ENCODE data around the gene FOXI2. TPM values are rescaled to one million over a fixed set of nuclear protein-coding genes. Genes with fewer than 3 reads are reported as not detected.

The FOXI2 gene
- total RNA-seq, 2 experiments from 2014 or later, result not detected

GRCh38 chr10:127756264-127756663 is 19.3 kb downstream of the FOXI2 start:
- intact Hi-C loops (cut with micrococcal nuclease; ENCODE audit: unreplicated experiment), result no loop called here
- POLR2A ChIA-PET, result no interaction called here
- Histone ChIP-seq H3K36me3 (ENCODE audit: insufficient read depth, low read length) (no peaks in the 10 kb centered on the region), H4K20me1 (ENCODE audit: insufficient read depth, low read length) (no peaks in the 10 kb centered on the region), H3K4me3 (ENCODE audit: low read depth, low read length, poor library complexity, severe bottlenecking) (no peak overlapping the region), H3K9me3 (ENCODE audit: low read length) (no peaks in the 10 kb centered on the region), H3K4me2 (ENCODE audit: low read length) (no peak overlapping the region), H3K79me2 (ENCODE audit: insufficient read depth, low read depth, low read length) (no peaks in the 10 kb centered on the region), H2AFZ (ENCODE audit: low read length) (no peak overlapping the region), H3K4me1 (ENCODE audit: insufficient read depth, low read length, poor library complexity, severe bottlenecking) (no peaks in the 10 kb centered on the region), H3K9me2 (ENCODE audit: insufficient read depth, low read length) (no peaks in the 10 kb centered on the region), H3K27ac (ENCODE audit: low read depth, low read length, poor library complexity, severe bottlenecking) (no peak overlapping the region)
- TF ChIP-seq CTCF (conservative IDR thresholded peaks at IDR 0.05; ENCODE audit: low read length) (no peak), EZH2phosphoT487 (IDR thresholded peaks at IDR 0.05; ENCODE audit: borderline replicate concordance, low read depth, low read length) (no peak)
- no peak for DNase-seq (ENCODE audit: low spot score)
- BruUV-seq (replicated peaks), result no TSS peak
- CTCF ChIA-PET (ENCODE audit: unreplicated experiment), result no interaction called here

DNA sequence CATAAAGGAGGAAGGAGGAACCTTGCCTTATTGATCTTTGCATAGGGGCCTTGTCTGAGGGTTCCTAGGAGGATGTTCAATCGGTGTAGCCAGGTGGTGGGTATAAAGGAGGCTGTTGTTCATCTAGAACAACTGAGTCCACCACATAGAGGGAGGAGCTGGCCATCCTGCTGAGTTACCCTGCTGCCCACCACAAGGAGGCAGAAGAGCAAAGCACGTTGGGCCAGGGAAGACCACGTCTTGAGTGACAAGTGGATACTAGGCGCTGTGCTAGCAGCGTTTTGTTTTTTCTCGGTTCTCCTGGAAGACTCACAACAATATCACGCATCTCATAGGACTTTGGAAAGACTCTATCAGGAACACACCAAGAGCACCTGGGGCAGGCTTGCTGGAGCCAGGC is 20.0 kb downstream of the FOXI2 start:
- Histone ChIP-seq H3K9me3 (ENCODE audit: low read length) (no peaks in the 10 kb centered on the region), H3K4me3 (ENCODE audit: low read depth, low read length, poor library complexity, severe bottlenecking) (no peak overlapping the region), H4K20me1 (ENCODE audit: insufficient read depth, low read length) (no peaks in the 10 kb centered on the region), H2AFZ (ENCODE audit: low read length) (no peak overlapping the region), H3K4me1 (ENCODE audit: insufficient read depth, low read length, poor library complexity, severe bottlenecking) (no peaks in the 10 kb centered on the region), H3K79me2 (ENCODE audit: insufficient read depth, low read depth, low read length) (no peaks in the 10 kb centered on the region), H3K4me2 (ENCODE audit: low read length) (no peak overlapping the region), H3K36me3 (ENCODE audit: insufficient read depth, low read length) (no peaks in the 10 kb centered on the region), H3K9me2 (ENCODE audit: insufficient read depth, low read length) (no peaks in the 10 kb centered on the region), H3K27ac (ENCODE audit: low read depth, low read length, poor library complexity, severe bottlenecking) (no peak overlapping the region)
- POLR2A ChIA-PET, result no interaction called here
- DNase-seq (ENCODE audit: low spot score), result no peak
- TF ChIP-seq EZH2phosphoT487 (IDR thresholded peaks at IDR 0.05; ENCODE audit: borderline replicate concordance, low read depth, low read length) (no peak), CTCF (conservative IDR thresholded peaks at IDR 0.05; ENCODE audit: low read length) (peak; percentile 34; the same call in 1 of the 2 replicates)
- intact Hi-C loops (cut with micrococcal nuclease; ENCODE audit: unreplicated experiment), result no loop called here
- BruUV-seq (replicated peaks), result no TSS peak
- CTCF ChIA-PET (ENCODE audit: unreplicated experiment), result interaction anchor here (1.0 kb wide), 1 partner anchor 290 kb away, joined by 4 read pairs; no protein-coding TSS in a partner anchor

DNA sequence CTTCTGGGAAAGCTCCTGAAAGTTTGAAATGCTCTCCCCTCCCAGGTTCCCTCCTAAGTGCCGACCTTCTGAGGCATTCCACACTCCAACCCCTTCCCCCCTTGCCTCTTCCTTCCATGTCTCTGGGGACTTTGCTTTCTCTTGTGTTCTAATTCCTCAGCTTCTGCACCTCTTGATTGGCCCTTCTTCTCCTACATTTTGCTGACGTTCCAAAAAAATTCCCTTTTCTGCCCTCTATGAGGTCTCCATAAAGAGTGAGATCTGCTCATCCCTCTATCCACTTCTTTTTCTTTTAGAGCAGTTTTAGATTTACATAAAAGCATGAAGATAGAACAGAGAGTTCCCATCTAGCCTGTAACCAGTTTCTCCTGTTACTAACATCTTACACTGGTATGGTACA is 22.3 kb downstream of the FOXI2 start:
- intact Hi-C loops (cut with micrococcal nuclease; ENCODE audit: unreplicated experiment), result no loop called here
- Histone ChIP-seq H3K4me3 (ENCODE audit: low read depth, low read length, poor library complexity, severe bottlenecking) (no peak overlapping the region), H3K27ac (ENCODE audit: low read depth, low read length, poor library complexity, severe bottlenecking) (no peak overlapping the region), H4K20me1 (ENCODE audit: insufficient read depth, low read length) (no peaks in the 10 kb centered on the region), H3K4me1 (ENCODE audit: insufficient read depth, low read length, poor library complexity, severe bottlenecking) (no peaks in the 10 kb centered on the region), H2AFZ (ENCODE audit: low read length) (no peak overlapping the region), H3K79me2 (ENCODE audit: insufficient read depth, low read depth, low read length) (no peaks in the 10 kb centered on the region), H3K4me2 (ENCODE audit: low read length) (no peak overlapping the region), H3K9me3 (ENCODE audit: low read length) (no peaks in the 10 kb centered on the region), H3K36me3 (ENCODE audit: insufficient read depth, low read length) (no peaks in the 10 kb centered on the region), H3K9me2 (ENCODE audit: insufficient read depth, low read length) (no peaks in the 10 kb centered on the region)
- POLR2A ChIA-PET, result interaction anchor here (0.8 kb wide), 1 partner anchor 1936 kb away, joined by 4 read pairs; the partner anchor contains the start of gene BCCIP
- BruUV-seq (replicated peaks), result no TSS peak
- DNase-seq (ENCODE audit: low spot score), result no peak
- TF ChIP-seq EZH2phosphoT487 (IDR thresholded peaks at IDR 0.05; ENCODE audit: borderline replicate concordance, low read depth, low read length) (no peak), CTCF (conservative IDR thresholded peaks at IDR 0.05; ENCODE audit: low read length) (no peak)
- CTCF ChIA-PET (ENCODE audit: unreplicated experiment), result no interaction called here
